Fibroblast of skin of left biceps (primary cell): ENCODE data around the gene COMMD9.
A peak's percentile ranks its signal among the peaks of the same experiment; 100 is the strongest.

ENCODE experiments used
- DNase-seq, 2 experiments: peaks; one replicate each; pipeline ENCODE4 v3.0.0-alpha.2; 2013; ENCODE audit warnings: low read depth in 2 of 2

The COMMD9 gene

DNA sequence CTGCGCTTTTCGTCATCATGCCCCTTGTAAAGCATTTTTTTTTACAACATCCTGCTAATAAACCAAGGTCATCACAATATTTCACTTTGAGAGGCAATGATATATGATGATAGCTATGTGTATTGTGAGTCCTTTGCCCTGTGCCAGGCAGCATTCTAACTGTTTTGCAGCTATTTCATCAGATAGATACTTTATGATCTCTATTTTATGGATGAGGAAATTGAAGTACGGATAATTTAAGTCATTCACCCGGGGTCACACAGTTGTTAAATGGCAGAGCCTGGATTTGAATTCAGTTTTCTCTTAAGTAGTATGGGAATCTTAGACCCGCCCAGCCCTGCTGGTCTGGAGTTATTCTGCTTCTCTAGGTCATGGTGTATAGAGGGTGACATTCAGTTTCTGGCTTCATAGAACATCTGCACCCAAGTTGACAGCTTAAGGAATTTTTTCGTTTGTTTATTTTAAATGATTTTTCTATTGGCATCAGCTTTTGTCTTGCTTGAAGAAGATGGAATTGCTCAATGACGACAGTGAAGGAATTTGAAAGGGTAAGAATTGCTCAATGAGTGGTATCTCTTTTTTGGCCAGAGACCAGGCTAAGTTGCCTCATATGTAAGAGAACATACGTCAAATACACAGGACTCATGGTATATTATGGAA is 7.8 kb upstream of the COMMD9 start:
- peak; percentile 61 to 65 for DNase-seq

DNA sequence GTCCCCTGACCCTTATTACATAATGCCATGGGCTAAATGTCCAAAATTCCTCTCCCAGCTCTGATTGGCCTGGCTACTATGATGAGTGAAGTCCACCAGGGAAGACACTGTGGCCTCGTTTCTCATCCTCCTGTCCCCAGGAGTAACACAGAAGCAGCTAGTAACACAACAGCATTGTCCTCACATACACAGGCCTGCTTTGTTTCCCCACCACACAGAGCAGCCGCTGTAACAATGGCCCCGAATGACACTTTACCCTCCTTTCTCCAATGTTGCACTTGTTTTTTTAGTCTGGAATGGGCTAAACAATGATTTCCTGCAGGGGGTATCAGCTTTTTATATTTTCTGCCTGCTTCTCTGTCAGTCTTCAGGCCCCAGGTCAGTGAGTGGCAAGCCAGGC is 6.7 kb upstream of the COMMD9 start, which contains the start of gene PRR5L:
Gene PRR5L, plus strand, starts transcription at position 363 of the 400 bp plus-strand sequence. CDS start 104,834 bp downstream, outside the sequence.
- no peak for DNase-seq

DNA sequence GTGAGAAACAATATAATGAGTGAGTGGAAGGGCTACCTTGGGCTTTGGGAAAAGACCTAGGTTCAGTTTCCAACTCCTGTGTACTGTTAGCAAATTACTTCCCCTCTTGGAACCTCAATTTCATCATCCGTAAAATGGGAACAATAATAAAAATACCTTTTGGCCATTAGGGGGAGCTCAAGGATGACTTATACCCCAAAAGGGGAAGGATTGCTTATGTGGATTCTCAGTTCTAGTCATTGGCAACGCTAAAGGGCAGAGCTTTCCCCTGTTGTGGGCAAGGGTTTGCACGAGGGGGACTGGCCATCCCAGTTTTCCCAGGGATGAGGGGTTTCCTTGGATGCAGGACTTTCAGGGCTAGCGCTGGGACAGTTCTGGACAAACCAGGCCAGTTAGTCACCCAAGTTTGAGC is 3.1 kb upstream of the COMMD9 start:
- DNase-seq = peak in 1 of 2 experiments; percentile 10

DNA sequence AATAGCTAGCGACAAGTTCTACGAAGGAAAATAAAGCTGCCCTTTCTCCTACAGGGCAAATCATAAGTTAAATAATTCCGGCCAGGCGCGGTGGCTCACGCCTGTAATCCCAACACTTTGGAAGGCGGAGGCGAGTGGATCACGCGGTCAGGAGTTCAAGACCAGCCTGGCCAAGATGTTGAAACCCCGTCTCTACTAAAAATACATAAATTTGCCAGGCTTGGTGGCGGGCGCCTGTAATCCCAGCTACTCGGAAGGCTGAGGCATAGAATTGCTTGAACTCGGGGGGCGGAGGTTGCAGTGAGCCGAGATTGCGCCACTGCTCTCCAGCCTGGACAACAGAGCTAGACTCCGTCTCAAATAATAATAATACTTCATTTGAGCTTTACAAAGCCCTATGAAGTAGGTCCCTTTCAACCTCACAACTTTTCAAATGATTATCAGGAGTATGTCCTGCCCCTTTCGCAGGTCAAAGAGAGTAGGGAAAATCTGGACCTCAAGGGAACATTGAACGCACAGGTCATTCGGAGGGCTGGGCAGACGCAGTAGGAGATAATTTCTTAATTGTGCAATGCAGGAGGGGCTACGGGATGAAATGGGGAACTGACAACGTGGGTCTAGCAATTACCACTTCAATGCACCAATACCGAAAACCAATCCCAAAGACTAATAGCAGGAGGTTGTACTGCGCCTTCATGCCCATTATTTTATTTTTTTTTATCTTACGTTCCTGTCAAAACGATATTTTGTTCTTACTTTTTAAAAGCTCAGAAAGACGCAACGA is 590 bp downstream of the COMMD9 start:
- no peak for DNase-seq

DNA sequence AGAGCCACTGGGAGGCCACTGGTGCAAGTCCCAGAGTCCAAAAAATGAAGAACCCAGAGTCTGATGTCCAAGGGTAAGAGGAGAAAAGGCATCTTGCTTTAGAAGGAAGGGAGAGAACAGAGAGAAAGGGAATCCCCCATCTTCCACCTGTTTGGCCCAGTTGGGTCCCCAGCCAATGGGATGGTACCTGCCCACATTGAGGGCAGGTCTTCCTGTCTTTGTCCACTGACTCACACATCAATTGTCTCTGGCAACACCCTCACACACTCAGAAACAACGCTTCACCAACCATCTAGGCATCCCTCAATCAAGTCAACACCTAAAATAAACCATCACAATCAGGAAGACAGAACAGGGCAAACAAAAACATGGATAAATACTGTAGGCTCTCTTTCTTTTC is 6.3 kb downstream of the COMMD9 start:
- no peak for DNase-seq

DNA sequence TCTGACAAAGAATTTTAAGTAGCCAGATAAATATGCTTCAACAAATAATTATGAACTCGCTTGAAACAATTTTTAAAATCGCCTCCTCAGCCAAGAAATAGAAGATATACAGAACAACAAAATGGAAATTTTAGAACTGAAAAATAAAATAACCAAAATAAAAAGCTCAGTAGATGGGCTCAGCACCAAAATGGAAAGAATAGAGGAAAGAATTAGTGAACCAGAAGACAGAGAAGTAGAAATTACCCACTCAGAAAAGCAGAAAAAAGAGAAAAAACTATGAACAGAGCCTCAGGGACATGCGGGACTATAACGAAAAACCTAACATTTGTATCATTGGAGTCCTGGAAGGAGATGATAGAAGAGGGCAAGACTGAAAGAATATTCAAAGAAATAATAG is 7.4 kb downstream of the COMMD9 start:
- no peak for DNase-seq

DNA sequence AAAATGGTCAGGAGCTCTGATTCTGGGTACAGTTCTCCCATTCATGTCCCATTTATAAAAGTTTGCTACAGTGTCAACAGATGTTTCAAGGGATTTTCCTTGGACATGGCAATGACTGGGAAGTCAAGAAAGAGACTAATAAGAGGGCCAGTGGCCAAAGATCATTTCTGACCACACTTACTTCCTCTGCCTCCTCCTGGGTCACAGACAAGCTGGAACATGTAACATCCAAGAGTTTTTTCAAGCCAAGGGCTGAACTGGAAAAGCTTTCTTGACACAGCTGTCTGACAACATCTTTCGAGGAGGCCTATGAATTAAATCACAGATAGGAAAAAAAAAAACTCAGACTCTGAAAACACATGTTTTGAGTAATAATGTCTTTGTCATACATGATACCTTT is 8.7 kb downstream of the COMMD9 start:
- DNase-seq = no peak

DNA sequence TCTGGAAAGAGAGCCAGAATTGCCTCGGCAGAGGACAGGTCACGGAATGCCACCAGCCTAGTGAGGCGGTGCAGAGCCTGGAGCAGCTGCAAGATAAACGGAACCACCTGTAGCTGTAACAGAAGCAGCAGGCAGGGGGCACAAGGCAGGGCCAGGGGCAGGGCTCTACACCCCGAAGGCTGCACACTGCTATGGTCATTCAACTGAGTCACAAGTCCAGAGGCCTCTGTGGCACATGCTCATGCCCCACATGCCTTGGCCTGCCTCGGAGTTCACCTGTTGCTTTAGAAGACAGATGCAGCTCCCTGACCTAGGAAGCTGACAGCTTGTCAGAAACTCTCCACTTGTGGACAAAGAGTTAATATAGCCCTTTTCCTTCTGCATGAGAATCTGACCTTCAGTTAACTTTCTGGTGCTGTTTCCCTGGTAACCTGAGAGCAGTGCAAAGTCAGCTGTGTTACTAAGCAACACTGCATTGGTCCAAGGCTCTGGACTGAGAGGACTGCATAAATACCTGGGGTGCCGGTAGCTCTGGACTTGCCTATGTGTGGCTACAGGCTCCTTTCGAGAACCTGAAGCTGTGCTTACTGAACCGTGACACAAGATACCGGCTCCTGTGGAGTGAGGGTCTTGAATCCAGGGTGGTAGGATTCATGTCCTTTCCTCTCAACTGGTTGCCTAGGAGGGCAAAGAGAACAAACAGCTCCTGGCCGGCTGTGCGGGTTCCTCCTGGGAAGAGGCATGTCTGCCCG is 10.5 kb downstream of the COMMD9 start:
- no peak for DNase-seq

DNA sequence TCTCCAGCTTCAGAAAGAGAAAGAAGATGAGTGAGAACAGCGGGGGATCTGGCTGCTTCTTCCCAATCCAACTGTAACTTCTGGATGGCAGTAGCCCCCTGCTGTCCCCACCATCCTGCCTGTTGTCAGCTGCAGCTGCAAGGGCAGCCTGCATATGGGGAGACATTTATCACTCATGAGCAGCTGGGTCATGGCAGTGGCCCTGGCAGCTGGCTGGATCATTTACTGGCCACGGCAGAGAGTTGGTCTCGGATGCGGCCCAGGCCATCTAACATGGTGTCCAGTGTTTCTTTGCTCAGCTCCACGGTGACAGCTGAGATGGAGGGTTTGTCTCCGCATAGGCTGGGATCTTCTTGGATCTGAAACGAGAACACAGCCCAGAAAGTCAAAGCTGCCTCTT is 14.8 kb downstream of the COMMD9 start:
- DNase-seq = no peak

DNA sequence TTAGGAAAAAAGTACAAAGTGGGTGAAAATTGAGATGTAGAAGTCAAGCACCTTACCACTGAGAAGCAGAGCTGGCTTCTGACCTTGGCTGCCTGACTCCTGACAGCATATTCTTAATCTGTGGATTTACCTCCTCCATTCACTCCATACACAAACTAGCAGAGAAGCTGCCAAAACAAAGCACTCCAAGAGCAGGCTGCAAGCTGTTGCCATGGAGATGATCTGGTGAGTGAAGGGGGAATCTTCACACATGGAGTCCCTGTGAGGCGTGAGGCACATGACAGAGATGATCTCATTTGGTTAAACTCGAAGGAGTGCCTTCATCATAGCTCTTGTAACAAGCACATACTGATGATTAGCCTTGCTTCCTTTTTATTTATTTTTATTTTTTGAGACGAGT is 16.1 kb downstream of the COMMD9 start:
- DNase-seq = no peak

DNA sequence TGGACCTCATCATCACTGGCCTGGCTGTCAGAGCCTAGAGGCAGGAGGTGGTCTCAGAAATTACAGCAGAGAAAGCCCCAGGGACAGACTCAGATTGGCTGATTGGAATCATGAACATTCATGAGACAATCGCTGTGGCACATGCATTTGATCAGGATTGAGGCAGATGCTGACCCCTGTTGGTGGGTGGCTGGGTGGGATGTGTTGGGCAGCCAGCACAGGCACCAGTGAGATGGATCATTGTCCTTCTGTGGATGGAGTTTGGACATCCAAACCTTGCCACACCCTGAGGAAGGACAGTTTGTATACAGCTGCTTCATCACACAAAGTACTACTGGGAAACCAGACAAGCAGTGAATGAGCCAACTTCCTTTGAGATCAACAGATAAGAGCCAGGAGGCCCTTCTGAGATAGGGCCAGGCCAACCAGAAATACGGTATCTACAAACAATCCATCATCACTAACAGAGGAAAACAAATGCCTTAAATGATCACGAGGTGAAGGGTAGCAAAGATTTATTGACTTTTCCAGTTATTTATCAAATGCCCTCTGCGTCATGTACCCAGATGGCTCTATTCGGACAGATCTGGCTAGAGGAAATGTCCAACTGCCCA is 17.3 kb downstream of the COMMD9 start:
- no peak for DNase-seq

DNA sequence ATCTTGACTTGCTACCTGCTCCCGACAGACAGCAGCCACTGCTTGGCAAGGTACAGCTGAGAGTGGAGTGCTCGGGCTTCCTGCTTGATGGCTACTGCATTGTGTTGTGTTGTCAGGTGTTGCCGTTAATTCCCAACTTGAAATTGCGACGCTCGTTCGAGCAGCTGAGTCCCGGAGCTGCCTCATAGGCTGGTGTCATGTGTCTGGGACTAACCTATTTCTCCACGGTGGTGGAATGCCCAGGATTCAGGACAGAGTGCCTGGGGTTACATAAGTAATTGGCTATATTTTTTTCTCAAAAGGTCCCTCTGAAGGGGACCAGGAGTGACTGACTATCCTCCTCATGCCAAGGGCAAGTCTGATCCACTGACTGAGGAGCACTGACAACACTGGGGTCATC is 18.5 kb downstream of the COMMD9 start:
- DNase-seq = no peak

DNA sequence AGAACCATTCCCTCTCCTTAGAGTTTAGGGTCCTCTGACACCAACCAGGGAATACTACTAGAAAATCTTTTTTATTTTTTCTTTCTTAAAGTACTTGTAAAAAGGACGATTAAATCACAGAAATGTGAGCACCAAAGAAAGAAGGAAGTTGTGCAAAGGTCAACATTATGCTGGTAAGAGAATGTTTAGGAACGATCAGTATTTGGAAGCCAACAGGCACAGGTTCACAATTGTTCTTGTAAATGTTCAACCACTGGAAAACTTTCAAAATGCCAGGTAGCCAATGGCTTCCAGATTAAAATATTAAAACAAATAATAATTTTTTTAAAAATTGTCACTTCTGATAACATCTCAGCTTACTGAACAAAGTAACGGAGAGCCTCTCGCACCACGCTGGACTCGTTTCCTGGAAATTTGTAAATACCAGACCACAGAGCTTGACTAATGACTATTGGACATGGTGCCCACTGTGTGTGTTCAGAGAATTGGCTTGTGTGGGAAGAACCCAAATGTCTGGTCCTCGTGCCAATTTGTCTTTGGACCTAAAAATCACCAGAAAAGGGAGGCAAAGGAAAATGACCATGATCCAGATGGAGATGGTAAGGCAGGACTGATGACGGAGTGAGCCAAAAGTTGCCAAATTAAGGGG is 20.8 kb downstream of the COMMD9 start:
- DNase-seq = no peak

DNA sequence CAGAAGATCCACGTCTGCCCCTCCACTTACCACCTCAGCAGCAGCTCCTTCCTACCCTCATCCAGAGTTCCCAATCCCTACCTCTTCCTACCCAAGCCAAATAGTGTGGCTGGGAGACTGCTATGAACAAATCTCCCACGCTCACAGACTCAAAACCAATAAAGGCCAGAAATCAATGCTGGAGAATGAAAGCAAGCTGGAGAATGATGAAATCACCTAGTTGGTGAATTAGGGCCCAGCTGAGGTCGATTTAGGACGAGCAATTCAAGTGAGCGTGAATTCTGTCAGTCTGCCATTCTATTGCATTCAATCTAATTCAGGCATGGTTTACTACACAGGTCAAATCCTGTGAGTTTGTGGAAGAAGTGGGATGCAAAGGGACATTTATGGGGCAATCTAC is 22.5 kb downstream of the COMMD9 start:
- no peak for DNase-seq

DNA sequence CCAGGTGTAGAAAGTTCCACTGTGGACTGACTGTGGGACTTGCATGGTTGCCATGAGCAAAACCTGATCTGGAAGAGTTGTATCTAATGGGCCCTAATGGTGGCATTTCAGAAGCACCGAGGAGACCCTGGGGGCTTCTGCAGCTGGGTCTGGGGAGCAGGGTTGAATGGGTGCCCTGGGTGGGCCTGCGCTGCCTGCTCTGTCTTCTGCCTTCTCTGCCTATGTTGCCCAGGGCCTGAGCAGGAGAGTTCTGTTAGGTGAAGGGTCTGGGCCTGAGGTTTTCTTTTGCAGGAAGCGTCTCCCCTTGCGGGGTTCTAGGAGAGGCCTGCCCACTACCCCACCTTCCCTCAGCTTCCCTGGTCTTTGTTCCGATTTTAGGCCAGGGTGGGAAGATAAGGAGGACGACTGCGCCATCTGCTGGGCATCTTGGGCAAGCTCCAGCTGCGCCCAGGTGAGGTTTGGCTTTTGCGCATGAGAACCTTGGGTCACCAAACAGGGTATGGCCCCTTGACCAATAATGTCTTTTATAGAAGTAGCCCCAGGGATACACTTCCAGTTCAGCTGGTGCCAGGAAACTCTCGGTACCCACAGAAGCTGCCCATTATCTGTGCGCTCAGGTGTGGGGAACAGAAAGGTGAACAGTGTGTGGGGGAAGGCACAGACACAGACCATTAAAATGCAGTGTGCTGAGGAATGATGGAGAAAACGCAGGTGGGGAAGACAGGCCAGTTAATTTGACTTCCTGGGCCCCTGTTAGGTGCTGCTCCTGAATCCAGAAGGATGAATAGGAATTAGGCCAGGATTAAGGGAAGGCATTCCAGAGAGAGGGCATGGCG is 23.2 kb downstream of the COMMD9 start:
- no peak for DNase-seq

DNA sequence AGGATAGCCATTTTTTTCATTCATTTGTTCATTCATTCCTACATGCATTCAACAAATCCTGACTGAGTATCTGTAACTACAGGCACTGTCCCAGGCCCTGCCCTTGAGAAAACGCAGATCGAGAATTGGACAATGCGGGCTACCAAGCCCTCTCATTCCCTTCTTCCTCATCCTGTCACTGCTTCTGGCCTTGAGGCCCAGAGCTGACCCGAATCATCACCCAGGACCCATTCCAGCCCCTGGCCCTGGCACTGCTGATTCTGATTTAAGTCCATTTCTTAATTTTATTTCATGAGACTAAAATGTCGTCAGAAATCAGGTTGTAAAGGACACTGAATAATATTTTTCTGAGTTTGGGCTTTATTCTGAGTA is 24.3 kb downstream of the COMMD9 start:
- DNase-seq = no peak

DNA sequence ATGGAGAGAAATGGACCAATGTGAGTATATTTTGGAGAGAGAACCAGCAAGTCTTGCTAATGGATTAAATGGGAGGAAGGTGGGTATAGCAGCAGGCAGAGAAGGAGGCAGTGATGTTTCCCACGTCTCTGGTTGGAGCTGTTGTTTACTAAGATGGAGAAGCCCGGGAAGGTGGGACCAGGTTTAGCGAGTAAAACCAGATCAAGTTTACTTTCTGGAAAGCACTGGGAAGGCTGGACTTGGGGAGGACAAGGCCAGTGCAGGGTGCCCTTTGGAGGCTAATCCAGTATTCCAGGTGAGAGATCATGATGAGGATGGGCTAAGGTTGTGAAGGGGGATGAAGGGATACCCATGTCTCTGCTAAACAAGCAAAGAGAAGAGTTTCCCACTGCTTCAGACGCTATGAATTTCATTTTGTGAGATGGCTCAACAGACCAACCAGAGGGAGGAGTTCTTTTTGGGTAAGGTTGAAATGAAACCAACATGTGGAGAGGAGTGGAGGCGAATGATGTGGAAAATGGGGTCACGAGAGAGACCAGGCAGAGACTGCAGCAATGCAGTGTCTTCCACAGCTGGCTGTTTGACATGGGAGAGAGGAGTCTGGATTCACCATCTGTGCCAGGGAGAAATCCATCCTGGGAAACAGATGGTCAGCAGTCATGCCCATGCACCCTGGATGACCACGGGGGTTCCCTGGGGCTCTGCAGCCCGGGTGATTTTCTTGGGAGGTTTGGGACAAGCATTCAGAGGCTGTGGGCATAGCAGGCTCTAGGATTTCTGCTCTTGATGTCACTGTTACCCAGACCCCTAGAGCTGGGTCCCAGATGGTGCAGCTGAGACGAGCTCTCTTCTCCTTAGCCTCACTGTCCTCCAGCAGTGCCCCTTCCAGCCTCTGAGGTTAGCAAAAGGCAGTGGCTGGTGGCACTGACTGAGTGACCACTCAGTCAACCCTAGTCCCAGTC is 24.9 kb downstream of the COMMD9 start:
- no peak for DNase-seq

DNA sequence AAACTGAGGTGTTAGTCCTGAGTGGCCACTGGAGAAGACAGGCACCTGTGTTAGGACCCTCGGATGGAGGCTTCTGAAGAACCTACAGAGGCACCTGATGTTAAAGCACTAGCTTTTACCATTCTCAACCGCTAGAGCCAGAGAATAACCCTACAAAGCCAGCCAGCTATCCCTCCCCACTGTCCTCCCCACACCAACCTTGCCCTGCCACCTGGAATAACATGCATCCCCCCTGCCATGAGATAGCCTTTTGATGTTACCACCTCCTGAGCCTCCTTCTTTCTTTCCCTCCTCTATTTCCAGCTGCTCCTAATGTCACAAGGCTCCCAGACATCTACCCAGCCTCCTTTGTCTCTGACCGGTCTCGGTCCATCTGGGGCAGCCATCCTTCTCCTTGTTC is 28.1 kb downstream of the COMMD9 start:
- DNase-seq = no peak

DNA sequence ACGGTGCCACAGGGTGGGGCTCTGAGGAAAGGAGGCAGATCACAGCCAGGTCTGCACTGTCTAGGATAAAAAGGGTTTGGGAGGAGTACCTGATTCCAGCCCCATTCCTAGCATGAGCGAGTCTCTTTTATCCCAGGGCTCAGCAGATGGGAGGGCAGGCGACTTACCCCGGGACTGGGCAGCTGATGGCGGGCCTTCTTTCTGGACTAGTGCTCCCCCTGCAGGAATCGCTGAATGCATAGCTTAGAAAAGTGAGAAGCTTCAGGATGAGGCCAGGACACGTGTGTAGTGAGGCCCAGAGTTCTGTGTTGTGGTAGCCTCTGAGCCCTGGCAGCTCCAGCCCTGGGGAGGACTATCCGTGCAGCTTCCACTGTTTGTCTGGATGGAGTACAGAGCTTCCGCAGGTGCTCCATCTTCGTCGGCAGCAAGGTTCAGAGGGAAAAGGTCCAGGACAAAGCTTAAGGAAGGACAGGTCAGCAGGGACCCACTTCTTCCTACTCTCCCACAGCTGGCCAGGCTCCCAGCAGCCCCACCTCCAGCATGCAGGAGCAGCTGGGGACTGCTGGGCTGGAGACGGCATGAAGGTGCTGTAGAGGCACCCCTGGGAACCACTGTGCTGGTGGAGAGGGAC is 30.4 kb downstream of the COMMD9 start:
- DNase-seq = peak; percentile 29 to 34
